GM21723 (cell line): Measurements from ENCODE around the gene CHMP3.
"Not testable (repeated sequence)": the region's sequence is repeated elsewhere in the genome, so short reads cannot be mapped to it uniquely, and the experiment has no call there.

Experiments used
- ATAC-seq: cut with Tn5 transposase; IDR thresholded peaks from one replicate; pipeline ENCODE4 v1.9.1; 2021; ENCODE audit warnings: mild to moderate bottlenecking, moderate library complexity; ENCODE audit not compliant: unreplicated experiment

The CHMP3 gene

GRCh38 chr2:86549963-86550725, 13.1 kb downstream of the CHMP3 start:
- ATAC-seq: not testable (repeated sequence)

GRCh38 chr2:86549440-86549839, 13.8 kb downstream of the CHMP3 start:
- ATAC-seq: not testable (repeated sequence)

GRCh38 chr2:86548913-86549396, 14.3 kb downstream of the CHMP3 start:
- ATAC-seq: not testable (repeated sequence)

GRCh38 chr2:86548165-86548912, 14.9 kb downstream of the CHMP3 start:
- not testable (repeated sequence) for ATAC-seq

- ATAC-seq: not testable (repeated sequence)
Measured at GRCh38 chr2:86545296-86545924, 17.8 kb downstream of the CHMP3 start.

- ATAC-seq: not testable (repeated sequence)
Measured at GRCh38 chr2:86544278-86545099, 18.8 kb downstream of the CHMP3 start.

GRCh38 chr2:86543793-86544192, 19.4 kb downstream of the CHMP3 start:
- ATAC-seq: no peak

GRCh38 chr2:86543335-86543734, 19.9 kb downstream of the CHMP3 start:
- ATAC-seq: no peak

GRCh38 chr2:86542814-86543213, 20.4 kb downstream of the CHMP3 start:
- no peak for ATAC-seq

GRCh38 chr2:86541334-86541733, 21.9 kb downstream of the CHMP3 start:
- ATAC-seq: no peak

- no peak for ATAC-seq
Measured at GRCh38 chr2:86533589-86533988, 29.7 kb downstream of the CHMP3 start.

GRCh38 chr2:86525421-86526340, 37.6 kb downstream of the CHMP3 start:
- no peak for ATAC-seq

- ATAC-seq: no peak
Measured at GRCh38 chr2:86523491-86523890, 39.8 kb downstream of the CHMP3 start.

- no peak for ATAC-seq
Measured at GRCh38 chr2:86522711-86523110, 40.5 kb downstream of the CHMP3 start.

GRCh38 chr2:86521922-86522321, 41.3 kb downstream of the CHMP3 start:
- ATAC-seq: no peak

GRCh38 chr2:86520153-86520552, 43.1 kb downstream of the CHMP3 start:
- ATAC-seq: no peak

GRCh38 chr2:86519349-86519748, 43.9 kb downstream of the CHMP3 start:
- ATAC-seq: no peak

GRCh38 chr2:86518481-86518880, 44.8 kb downstream of the CHMP3 start:
- no peak for ATAC-seq

GRCh38 chr2:86513948-86514660, 49.1 kb downstream of the CHMP3 start:
- no peak for ATAC-seq
